ENCODE data around the gene SLC24A3.

DNA sequence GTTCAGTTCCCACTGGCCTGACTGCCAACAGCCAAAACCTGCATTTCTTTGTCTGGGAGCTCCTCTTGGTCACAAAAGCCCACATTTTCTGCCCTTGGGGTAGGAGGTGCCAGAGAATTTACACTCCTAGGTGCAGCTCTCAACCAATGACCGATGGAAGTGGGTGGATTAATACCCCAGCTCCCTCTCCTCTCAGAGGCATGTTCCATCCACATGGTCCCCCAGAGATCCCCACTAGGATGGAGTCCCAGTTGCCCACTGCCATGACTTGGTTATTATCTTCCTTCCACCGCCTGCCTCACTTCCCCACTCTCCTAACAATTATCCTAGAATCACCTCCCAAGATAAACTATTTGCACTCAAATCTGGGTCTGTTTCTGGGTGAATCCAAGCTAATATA lies 434.5 kb downstream of the SLC24A3 start:
- TF ChIP-seq, protein P1, sequence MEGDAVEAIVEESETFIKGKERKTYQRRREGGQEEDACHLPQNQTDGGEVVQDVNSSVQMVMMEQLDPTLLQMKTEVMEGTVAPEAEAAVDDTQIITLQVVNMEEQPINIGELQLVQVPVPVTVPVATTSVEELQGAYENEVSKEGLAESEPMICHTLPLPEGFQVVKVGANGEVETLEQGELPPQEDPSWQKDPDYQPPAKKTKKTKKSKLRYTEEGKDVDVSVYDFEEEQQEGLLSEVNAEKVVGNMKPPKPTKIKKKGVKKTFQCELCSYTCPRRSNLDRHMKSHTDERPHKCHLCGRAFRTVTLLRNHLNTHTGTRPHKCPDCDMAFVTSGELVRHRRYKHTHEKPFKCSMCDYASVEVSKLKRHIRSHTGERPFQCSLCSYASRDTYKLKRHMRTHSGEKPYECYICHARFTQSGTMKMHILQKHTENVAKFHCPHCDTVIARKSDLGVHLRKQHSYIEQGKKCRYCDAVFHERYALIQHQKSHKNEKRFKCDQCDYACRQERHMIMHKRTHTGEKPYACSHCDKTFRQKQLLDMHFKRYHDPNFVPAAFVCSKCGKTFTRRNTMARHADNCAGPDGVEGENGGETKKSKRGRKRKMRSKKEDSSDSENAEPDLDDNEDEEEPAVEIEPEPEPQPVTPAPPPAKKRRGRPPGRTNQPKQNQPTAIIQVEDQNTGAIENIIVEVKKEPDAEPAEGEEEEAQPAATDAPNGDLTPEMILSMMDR (IDR thresholded peaks at IDR 0.05; ENCODE audit: low read depth, low read length): no peak
- no peak for TF ChIP-seq POLR2A (IDR thresholded peaks at IDR 0.05; ENCODE audit: extremely low read depth, insufficient read length)

All from NB4 (cell line).